Rectal smooth muscle tissue (tissue), 1 donor: ENCODE data around the gene CASQ2.

ENCODE experiments used
- H3K27ac ChIP-seq: one replicate; pipeline ENCODE4 v1.7.0; 2013; ENCODE audit warnings: low read depth, low read length, inconsistent platforms
- H3K27me3 ChIP-seq: one replicate; pipeline ENCODE4 v1.7.0; 2013; ENCODE audit warnings: low read length; ENCODE audit not compliant: control insufficient read depth, insufficient read depth
- H3K36me3 ChIP-seq: one replicate; pipeline ENCODE4 v1.7.0; 2013; ENCODE audit warnings: low read length; ENCODE audit not compliant: control insufficient read depth, insufficient read depth
- H3K4me1 ChIP-seq: one replicate; pipeline ENCODE4 v1.7.0; 2013; ENCODE audit warnings: low read length; ENCODE audit not compliant: control insufficient read depth, insufficient read depth
- H3K4me3 ChIP-seq: one replicate; pipeline ENCODE4 v1.7.0; 2013; ENCODE audit warnings: low read length
- H3K9ac ChIP-seq: one replicate; pipeline ENCODE4 v1.7.0; 2013; ENCODE audit warnings: low read length

CASQ2 gene

GRCh38 chr1:115771094-115771846 is 2.8 kb upstream of the CASQ2 start:
- no peaks in the 10 kb centered on the region for H3K27me3 ChIP-seq
- peak overlapping the region; percentile 57 for H3K27ac ChIP-seq
- H3K9ac ChIP-seq, result no peak overlapping the region
- no peaks in the 10 kb centered on the region for H3K36me3 ChIP-seq
- no peak overlapping the region for H3K4me3 ChIP-seq
- H3K4me1 ChIP-seq, result peaks cover 3% of the 10 kb centered on the region

- H3K27me3 ChIP-seq, result no peaks in the 10 kb centered on the region
- no peaks in the 10 kb centered on the region for H3K36me3 ChIP-seq
- H3K4me1 ChIP-seq, result peaks cover 5% of the 10 kb centered on the region
- no peak overlapping the region for H3K9ac ChIP-seq
- H3K27ac ChIP-seq, result peak overlapping the region; percentile 78
- H3K4me3 ChIP-seq, result peak overlapping the region; percentile 40
These were observed 1.1 kb downstream of the CASQ2 start for GRCh38 chr1:115767403-115767802.

GRCh38 chr1:115765091-115765490 is 3.4 kb downstream of the CASQ2 start:
- Histone ChIP-seq H3K9ac (no peak overlapping the region), H3K27ac (no peak overlapping the region), H3K36me3 (no peaks in the 10 kb centered on the region), H3K27me3 (no peaks in the 10 kb centered on the region), H3K4me3 (no peak overlapping the region), H3K4me1 (peaks cover 2% of the 10 kb centered on the region)

DNA sequence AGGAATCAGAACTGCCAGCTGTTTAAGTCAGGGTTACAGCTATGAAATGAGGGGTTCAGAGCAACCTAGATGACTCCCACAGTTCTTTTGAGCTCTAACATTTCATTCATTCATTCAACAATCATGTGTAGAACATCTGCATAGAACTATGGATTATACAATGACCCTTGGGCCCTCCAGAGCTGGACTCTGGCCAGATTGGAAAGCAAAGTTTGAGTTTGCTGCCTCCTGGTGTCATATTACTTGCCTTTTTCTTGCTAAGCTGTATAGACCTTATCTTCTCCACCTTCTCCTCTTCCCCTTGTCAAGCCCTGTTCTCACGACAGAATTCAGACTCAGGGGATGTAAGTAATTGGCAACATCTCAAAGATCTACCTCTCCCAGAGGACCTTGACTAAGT is 4.0 kb downstream of the CASQ2 start:
- no peaks in the 10 kb centered on the region for H3K27me3 ChIP-seq
- H3K27ac ChIP-seq, result no peak overlapping the region
- H3K36me3 ChIP-seq, result no peaks in the 10 kb centered on the region
- no peak overlapping the region for H3K4me3 ChIP-seq
- H3K4me1 ChIP-seq, result peaks cover 2% of the 10 kb centered on the region
- H3K9ac ChIP-seq, result no peak overlapping the region

GRCh38 chr1:115762779-115763178 is 5.7 kb downstream of the CASQ2 start:
- Histone ChIP-seq H3K27me3 (no peaks in the 10 kb centered on the region), H3K4me1 (peaks cover 2% of the 10 kb centered on the region), H3K4me3 (no peak overlapping the region), H3K36me3 (no peaks in the 10 kb centered on the region), H3K27ac (no peak overlapping the region), H3K9ac (no peak overlapping the region)

DNA sequence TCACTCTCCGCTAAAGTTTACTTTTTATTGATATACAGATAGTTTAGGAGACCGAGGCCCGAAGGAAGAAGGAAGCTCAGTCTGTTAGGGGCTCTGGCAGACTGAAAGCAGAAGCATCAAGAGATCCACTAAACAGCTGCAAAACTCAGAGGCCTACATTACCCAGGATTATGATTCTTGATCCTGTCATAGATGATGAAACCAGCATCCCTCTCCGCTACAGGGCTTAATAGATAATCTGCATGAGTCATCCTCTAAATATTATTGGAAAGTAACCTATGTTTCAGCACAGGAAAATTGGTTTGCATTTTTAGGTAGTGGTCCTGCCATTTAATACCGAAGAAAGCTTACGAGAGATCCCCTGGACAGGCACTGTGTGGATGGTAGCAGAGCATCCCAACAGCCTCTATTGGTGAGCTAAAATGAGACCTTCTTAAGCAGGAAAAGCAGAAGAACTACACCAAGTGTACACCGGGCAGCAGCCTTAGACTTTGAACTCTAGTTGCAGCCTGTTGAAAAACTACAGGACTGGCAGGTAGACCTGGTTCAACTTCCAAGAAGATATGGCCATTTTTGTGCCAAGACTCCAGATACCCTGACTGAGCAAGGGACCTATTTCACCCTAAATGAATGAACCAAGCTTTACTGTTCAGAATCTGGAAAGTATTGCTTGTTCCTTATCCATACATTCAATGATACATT is 6.8 kb downstream of the CASQ2 start:
- H3K4me1 ChIP-seq, result peaks cover 6% of the 10 kb centered on the region
- no peak overlapping the region for H3K27ac ChIP-seq
- H3K4me3 ChIP-seq, result no peak overlapping the region

GRCh38 chr1:115757856-115758255 is 10.7 kb downstream of the CASQ2 start:
- Histone ChIP-seq H3K27me3 (no peaks in the 10 kb centered on the region), H3K27ac (no peak overlapping the region), H3K4me3 (no peak overlapping the region)

More for the DNA sequence above, 6.8 kb downstream of the CASQ2 start:
- Histone ChIP-seq H3K9ac (no peak overlapping the region), H3K36me3 (no peaks in the 10 kb centered on the region), H3K27me3 (no peaks in the 10 kb centered on the region)

GRCh38 chr1:115757326-115757725 is 11.2 kb downstream of the CASQ2 start:
- Histone ChIP-seq H3K27me3 (no peaks in the 10 kb centered on the region), H3K4me1 (peaks cover 18% of the 10 kb centered on the region), H3K9ac (no peak overlapping the region), H3K4me3 (no peak overlapping the region), H3K27ac (no peak overlapping the region), H3K36me3 (no peaks in the 10 kb centered on the region)

More at GRCh38 chr1:115757856-115758255, 10.7 kb downstream of the CASQ2 start:
- peaks cover 18% of the 10 kb centered on the region for H3K4me1 ChIP-seq
- H3K36me3 ChIP-seq, result no peaks in the 10 kb centered on the region
- H3K9ac ChIP-seq, result no peak overlapping the region

GRCh38 chr1:115755456-115756370 is 12.8 kb downstream of the CASQ2 start:
- Histone ChIP-seq H3K27me3 (no peaks in the 10 kb centered on the region), H3K36me3 (no peaks in the 10 kb centered on the region), H3K9ac (no peak overlapping the region), H3K4me1 (peaks cover 18% of the 10 kb centered on the region), H3K27ac (no peak overlapping the region), H3K4me3 (no peak overlapping the region)

- Histone ChIP-seq H3K36me3 (no peaks in the 10 kb centered on the region), H3K4me1 (peaks cover 30% of the 10 kb centered on the region), H3K9ac (no peak overlapping the region), H3K4me3 (no peak overlapping the region), H3K27me3 (no peaks in the 10 kb centered on the region), H3K27ac (peak overlapping the region; percentile 45)
These were observed 14.7 kb downstream of the CASQ2 start for GRCh38 chr1:115753830-115754229.

DNA sequence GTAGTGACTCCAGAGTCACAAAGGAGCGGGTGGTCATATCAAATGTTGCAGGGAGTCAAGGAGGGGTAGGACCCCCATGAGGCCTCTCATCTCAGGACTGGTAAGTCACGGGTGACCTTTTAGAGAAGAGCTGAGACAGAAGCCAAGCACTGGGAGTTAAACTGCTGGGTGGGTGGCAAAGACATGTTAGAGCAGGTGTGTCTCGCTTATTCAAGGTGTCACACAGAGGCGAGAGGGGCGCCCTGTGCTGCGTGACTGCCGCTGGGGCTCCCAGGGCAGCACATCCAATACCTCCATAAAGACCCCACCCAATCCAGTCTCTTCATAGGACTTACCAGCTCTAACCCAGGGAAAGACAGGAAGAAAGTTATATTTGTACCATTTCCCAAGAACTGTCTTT is 15.2 kb downstream of the CASQ2 start:
- H3K4me3 ChIP-seq, result no peak overlapping the region
- peaks cover 33% of the 10 kb centered on the region for H3K4me1 ChIP-seq
- H3K27ac ChIP-seq, result peak overlapping the region; percentile 58
- H3K36me3 ChIP-seq, result no peaks in the 10 kb centered on the region
- H3K27me3 ChIP-seq, result no peaks in the 10 kb centered on the region
- no peak overlapping the region for H3K9ac ChIP-seq
